AG08395 (cell line): ENCODE results near the gene TJP1.
"Not testable (repeated sequence)": the region's sequence is repeated elsewhere in the genome, so short reads cannot be mapped to it uniquely, and the experiment has no call there.

Experiments used
- DNase-seq: peaks from one replicate; pipeline ENCODE4 v3.0.0; 2012; ENCODE audit warnings: mixed read lengths, low spot score

TJP1 gene

GRCh38 chr15:29682781-29683180 lies 139.5 kb downstream of the TJP1 start:
- DNase-seq = no peak

GRCh38 chr15:29682361-29682760 lies 139.9 kb downstream of the TJP1 start:
- DNase-seq = no peak

GRCh38 chr15:29681946-29682345 lies 140.3 kb downstream of the TJP1 start:
- DNase-seq = no peak

- no peak for DNase-seq
Observed at GRCh38 chr15:29681166-29681845, 141.0 kb downstream of the TJP1 start.

- DNase-seq = no peak
Observed at GRCh38 chr15:29680465-29681165, 141.7 kb downstream of the TJP1 start.

DNA sequence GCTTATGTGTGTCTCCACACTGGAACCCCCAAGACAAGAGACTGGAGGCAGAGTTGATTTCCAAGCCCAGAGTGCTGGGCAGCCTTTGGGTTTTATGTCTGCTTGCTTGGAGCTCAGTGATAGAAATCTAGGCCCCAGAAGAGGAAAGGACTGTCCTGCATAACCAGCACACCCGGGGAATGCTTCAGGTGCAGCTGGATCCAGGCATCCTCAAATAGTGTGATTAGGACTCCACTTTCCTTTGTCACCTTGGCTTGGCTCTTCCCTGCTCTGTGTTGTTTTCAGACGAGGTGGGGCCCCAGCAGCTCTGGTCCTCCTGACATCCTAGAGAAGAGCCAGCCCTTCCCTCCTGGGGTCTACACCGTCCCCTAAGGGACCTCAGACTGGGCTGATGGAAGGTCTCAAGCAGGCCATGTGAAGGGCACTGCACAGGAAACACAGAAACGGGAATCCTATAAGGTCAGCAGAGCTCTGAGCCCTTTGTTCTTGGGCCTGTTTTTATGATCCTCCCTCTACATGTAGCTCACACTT lies 143.7 kb downstream of the TJP1 start:
- no peak for DNase-seq

DNA sequence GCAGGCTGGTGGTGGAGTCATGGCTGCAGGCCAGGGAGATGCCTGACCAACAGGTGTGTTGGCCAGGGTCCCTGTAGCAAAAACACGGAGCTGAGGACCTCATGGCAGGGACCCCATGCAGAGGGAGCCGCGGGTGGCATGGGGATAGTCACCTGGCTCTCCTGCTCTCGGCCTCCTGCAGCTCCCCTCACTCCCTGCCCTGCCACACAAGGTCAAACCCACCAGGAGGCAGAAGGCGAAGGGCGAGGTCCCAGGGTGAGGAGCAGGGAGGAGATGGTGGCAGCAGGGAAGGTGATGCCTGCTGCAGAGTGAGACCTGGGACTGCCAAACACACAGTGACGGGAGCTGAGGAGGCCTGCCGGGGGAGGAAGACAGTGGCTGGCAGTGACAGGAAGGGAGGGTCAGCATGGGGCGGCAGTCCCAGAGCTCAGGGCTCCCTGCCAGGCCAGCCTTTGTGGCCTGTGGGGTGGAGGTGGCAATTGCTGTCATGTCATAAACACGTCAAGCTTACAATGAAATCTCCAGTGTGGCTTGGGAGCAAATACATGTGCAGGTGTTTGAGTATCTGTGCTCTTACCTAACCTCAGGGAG lies 144.3 kb downstream of the TJP1 start:
- no peak for DNase-seq

DNA sequence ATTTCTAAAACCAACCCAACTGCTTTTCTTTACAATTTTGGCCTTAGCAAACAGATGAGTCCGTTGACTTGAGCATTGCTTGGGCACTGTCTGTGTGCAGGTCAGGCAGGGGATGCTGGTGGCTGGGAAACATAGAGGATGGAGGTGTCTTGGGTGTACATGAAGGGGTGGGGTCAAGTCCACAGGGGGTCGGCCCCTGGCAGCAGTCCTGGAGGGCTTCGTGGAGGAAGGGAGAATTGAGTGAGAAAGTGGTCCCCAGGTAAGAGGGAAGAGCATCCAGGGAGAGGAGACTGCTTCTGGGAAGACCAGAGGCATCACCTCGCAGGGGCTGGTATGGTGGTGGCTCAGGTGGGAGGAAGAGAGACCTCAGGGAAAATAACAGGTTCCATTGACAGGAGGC lies 144.8 kb downstream of the TJP1 start:
- DNase-seq = no peak

GRCh38 chr15:29676961-29677402 lies 145.3 kb downstream of the TJP1 start:
- DNase-seq = no peak

GRCh38 chr15:29676374-29676960 lies 145.8 kb downstream of the TJP1 start:
- DNase-seq = not testable (repeated sequence)

GRCh38 chr15:29675791-29676301 lies 146.4 kb downstream of the TJP1 start:
- DNase-seq = no peak

GRCh38 chr15:29674661-29675533 lies 147.4 kb downstream of the TJP1 start:
- peak; percentile 53 for DNase-seq

DNA sequence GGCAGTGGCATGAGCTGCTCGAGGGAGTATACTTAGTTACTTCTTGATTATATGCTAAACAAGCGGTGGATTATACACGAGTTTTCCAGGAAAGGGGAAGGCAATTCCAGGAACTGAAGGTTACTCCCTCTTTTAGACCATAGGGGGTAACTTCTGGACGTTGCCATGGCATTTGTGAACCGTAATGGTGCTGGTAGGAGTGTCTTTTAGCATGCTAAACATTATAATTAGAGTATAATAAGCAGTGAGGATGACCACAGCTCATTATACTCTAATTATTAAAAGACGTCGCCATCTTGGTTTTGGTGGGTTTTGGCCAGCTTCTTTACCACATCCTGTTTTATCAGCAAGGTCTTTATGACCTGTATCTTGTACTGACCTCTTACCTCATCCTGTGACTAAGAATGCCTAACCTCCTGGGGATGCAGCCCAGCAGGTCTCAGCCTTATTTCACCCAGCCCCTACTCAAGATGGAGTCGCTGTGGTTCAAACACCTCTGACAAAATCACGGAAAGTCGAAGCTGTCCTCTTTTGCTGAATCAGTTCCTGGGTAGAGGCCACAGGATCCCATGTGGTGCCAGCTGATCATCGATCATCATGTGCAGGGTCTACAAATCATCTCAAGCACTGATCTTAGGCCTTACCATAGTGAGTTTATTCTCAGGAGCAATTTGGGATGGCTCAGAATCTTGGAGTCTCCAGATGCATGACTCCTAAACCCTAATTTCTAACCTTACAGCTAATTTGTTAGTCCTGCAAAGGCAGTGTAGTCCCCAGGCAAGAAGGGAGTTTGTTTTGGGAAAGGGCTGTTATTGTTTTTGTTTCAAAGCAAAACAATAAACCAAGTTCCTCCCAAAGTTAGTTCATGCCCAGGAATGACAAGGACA lies 149.1 kb downstream of the TJP1 start:
- no peak for DNase-seq

DNA sequence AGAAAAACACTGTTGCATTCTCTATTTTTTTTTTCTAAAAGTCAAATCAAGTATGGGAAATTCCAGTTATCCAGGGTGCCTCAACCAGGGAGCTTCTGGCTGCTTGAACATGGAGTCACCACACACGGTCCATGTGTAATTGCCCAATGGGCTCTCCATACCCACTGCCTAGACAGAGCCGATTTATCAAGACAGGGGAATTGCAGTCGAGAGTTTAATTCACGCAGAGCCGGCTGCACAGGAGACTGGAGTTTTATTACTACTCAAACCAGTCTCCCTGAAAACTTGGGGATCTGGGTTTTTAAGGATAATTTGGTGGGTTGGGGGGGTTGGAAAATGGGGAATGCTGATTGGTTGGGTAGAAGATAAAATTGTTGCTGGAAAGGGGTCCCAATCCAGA lies 149.8 kb downstream of the TJP1 start:
- no peak for DNase-seq

- DNase-seq = not testable (repeated sequence)
Observed at GRCh38 chr15:29672046-29672445, 150.2 kb downstream of the TJP1 start.

DNA sequence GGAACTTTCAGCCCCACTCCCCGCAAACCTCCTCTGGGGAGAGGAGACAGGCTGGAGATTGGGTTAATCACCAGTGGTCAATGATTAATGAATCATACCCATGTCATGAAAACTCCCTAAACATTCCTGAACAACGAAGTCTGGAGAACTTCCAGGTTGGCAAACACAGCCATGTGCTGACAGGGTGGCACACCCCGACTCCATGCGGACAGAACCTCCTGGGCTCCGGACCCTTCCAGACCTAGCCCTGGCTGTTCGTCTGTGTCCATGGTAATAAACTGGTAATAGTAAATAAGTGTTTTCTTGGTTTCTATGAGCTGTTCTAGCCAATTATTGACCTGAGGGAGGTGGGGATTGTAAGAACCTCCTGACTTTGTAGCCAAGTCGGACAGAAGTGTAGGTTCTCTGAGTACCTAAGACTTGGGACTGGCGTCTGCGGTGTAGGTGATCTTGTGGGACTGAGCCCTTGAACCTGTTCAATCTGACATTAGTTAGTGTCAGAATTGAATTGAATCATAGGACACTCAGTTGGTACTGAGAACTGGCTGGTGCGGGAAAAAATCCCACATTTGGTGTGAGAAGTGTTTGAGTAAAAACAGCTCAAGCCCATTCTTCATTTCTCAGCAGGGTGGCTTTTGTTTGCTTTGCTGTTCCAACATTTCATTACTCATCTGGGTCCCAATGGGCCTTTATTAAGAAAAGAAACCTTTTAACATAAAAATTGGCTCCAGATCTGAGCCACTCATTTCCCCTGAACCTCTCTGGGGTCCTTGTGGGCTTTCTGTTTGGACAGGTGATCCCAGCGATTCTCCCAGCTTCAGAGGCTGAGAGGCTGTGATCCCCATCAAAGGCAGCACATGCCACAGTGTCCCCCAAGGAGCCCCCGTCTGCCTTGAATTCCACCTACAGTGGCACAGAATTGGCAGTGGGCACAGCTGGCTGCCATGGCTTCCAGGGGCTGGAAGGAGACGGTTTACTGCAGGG lies 151.0 kb downstream of the TJP1 start:
- DNase-seq = peak; percentile 73

GRCh38 chr15:29670266-29670665 lies 152.0 kb downstream of the TJP1 start:
- DNase-seq = no peak

GRCh38 chr15:29669823-29670222 lies 152.4 kb downstream of the TJP1 start:
- no peak for DNase-seq

- DNase-seq = peak; percentile 78
Observed at GRCh38 chr15:29668120-29668602, 154.1 kb downstream of the TJP1 start.
